ENCODE measurements around the gene ANP32B. TPM values are rescaled to one million over a fixed set of nuclear protein-coding genes. Genes with fewer than 3 reads are reported as not detected.
"Not testable (repeated sequence)": the region's sequence is repeated elsewhere in the genome, so short reads cannot be mapped to it uniquely, and the experiment has no call there.

The ANP32B gene
- total and polyA plus RNA-seq, 4 experiments from 2014 or later = 70.4 to 168 (median 128) TPM

DNA sequence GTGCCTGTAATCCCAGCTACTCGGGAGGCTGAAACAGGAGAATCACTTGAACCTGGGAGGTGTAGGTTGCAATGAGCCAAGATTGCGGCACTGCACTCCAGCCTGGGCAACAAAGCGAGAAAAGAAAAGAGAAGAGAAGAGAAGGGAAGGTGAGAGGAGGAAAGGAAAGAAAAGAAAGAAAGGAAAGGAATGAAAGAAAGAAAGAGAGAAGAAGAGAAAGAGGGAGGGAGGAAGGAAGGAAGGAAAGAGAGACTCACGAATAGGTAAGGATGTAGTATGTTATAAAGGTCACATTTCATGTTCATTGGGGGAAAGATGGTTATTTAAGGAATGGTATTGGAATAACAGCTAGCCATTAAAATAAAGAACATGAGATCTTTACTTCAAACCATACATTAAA lies 10.4 kb upstream of the ANP32B start:
- intact Hi-C loops (cut with micrococcal nuclease) = no loop called here
- no peak overlapping the region for H3K4me3 Mint-ChIP-seq

DNA sequence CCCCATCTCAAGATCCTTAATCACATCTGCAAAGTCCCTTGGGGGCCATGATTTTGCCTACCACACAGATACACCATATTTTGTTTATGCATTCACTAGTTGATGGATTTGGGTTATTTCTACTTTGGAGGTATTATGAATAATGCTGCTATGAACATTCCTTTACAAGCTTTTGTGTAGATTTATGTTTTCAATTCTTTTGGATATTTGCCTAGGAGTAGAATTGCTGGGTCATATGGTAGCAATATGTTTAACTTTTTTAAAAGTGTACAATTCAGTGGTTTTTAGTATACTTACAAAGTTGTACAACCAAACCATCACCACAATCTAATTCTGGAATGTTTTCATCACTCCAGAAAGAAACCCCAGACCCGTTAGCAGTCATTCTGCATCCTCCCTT lies 7.8 kb upstream of the ANP32B start:
- CTCF ChIA-PET (ENCODE audit: partially characterized antibody) = no interaction called here
- no peak overlapping the region for H3K27ac Mint-ChIP-seq

More for the DNA sequence above, 10.4 kb upstream of the ANP32B start:
- H3K4me1 Mint-ChIP-seq = peaks cover 0 to 1% (median 0%) of the 10 kb centered on the region in 4 donors
- H3K27me3 Mint-ChIP-seq = peaks cover 5 to 7% of the 10 kb centered on the region in 2 donors
- peaks cover 0 to 3% of the 10 kb centered on the region in 2 donors for H3K36me3 Mint-ChIP-seq
- POLR2A ChIA-PET (ENCODE audit: partially characterized antibody) = interaction anchor here (1.3 kb wide), 1 partner anchor 10 kb away, joined by 8 read pairs; the partner anchor contains the start of gene ANP32B
- H3K9me3 Mint-ChIP-seq = peaks cover 0 to 4% (median 0%) of the 10 kb centered on the region in 8 donors
- H3K27ac Mint-ChIP-seq = peak overlapping the region in 1 of 7 donors; percentile 27
- H3K36me3 ChIP-seq (ENCODE audit: insufficient read depth, low read length) = no peaks in the 10 kb centered on the region
- CTCF ChIA-PET (ENCODE audit: partially characterized antibody) = interaction anchor here (0.7 to 1.7 kb wide), 4 partner anchors 10 to 49 kb away, joined by 3 to 6 read pairs (median 4); partner anchors contain the start of gene ANP32B
- no peaks in the 10 kb centered on the region for H3K27me3 ChIP-seq (ENCODE audit: insufficient read depth, low read length)
- no peaks in the 10 kb centered on the region for H3K9me3 ChIP-seq (ENCODE audit: control insufficient read depth in 1 of 2, low read length in 2 of 2)
- H3K4me3 ChIP-seq (ENCODE audit: low read length in 2 of 2) = no peak overlapping the region
- no peak for DNase-seq
- H3K4me1 ChIP-seq (ENCODE audit: insufficient read depth, low read length) = no peaks in the 10 kb centered on the region
- H3K27ac ChIP-seq (ENCODE audit: low read depth, low read length) = no peak overlapping the region

DNA sequence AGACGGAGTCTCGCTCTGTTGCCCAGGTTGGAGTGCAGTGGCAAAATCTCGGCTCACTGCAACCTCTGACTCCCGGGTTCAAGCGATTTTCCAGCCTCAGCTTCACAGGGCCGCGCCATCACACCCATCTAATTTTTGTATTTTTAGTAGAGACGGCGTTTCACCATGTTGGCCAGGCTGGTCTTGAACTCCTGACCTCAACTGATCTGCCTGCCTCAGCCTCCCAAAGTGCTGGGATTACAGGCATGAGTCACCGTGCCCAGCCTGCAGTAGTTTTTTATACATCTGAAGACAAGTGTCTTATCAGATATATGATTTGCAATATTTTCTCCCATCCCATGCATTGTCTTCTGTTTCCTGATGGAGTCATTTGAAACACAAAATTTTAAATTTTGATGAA lies 6.5 kb upstream of the ANP32B start:
- H3K27me3 ChIP-seq (ENCODE audit: insufficient read depth, low read length); H3K9me3 Mint-ChIP-seq; POLR2A ChIA-PET (ENCODE audit: partially characterized antibody); H3K4me1 ChIP-seq (ENCODE audit: insufficient read depth, low read length); CTCF ChIA-PET (ENCODE audit: partially characterized antibody); DNase-seq; intact Hi-C loops (cut with micrococcal nuclease); H3K27ac ChIP-seq (ENCODE audit: low read depth, low read length); H3K4me3 Mint-ChIP-seq; H3K27ac Mint-ChIP-seq; H3K4me3 ChIP-seq (ENCODE audit: low read length in 2 of 2); H3K27me3 Mint-ChIP-seq; H3K36me3 ChIP-seq (ENCODE audit: insufficient read depth, low read length); H3K36me3 Mint-ChIP-seq; H3K9me3 ChIP-seq (ENCODE audit: control insufficient read depth in 1 of 2, low read length in 2 of 2): not testable (repeated sequence)
- peaks cover 0 to 10% (median 5%) of the 10 kb centered on the region in 4 donors for H3K4me1 Mint-ChIP-seq

More for the DNA sequence above, 7.8 kb upstream of the ANP32B start:
- Histone ChIP-seq H3K4me1 (ENCODE audit: insufficient read depth, low read length) (no peaks in the 10 kb centered on the region), H3K36me3 (ENCODE audit: insufficient read depth, low read length) (no peaks in the 10 kb centered on the region), H3K27me3 (ENCODE audit: insufficient read depth, low read length) (no peaks in the 10 kb centered on the region), H3K9me3 (ENCODE audit: control insufficient read depth in 1 of 2, low read length in 2 of 2) (no peaks in the 10 kb centered on the region), H3K27ac (ENCODE audit: low read depth, low read length) (no peak overlapping the region), H3K4me3 (ENCODE audit: low read length in 2 of 2) (no peak overlapping the region)
- Mint-ChIP-seq H3K27me3 (peaks cover 3 to 5% of the 10 kb centered on the region in 2 donors), H3K9me3 (peaks cover 0 to 4% (median 0%) of the 10 kb centered on the region in 8 donors), H3K4me1 (peaks cover 0 to 5% (median 4%) of the 10 kb centered on the region in 4 donors), H3K36me3 (peaks cover 0 to 3% of the 10 kb centered on the region in 2 donors), H3K4me3 (peak overlapping the region in 1 of 8 donors; percentile 41)
- intact Hi-C loops (cut with micrococcal nuclease) = no loop called here
- POLR2A ChIA-PET (ENCODE audit: partially characterized antibody) = no interaction called here
- DNase-seq = no peak

DNA sequence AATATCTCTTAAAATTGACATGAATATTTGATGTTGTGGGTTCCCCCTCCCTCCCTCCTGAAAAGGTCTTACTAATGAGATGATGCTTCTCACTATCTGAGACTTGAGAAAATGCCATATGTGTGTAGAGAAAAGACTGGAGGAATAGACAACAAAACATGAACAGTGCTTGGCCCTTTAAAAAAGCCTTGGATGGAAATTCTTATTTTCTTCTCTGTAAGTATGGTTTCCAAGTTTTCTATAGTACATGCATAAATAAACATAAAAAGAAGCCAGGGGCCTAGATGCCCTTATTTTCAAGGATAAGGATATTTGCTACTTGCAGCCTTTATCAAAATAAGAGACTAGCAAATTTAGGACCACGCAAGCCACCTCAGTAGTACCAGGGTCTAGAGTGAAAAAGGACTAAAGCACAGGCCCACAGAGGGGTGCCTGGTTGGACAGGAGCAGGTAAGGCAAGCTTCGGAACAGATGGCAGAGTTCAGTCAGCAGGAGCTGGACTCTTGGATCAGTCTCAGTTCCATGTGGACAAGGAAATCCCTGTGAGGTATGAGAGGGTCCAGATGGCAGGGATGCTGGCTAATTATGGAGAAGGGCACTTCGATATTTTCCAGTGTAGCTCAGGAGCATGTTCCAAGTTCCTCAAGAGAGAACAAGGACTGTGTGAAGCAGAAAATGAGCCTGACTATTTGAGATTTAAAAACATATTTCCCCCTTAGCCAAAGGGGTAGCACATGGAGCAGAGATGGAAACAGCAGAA lies 4.6 kb upstream of the ANP32B start:
- H3K36me3 Mint-ChIP-seq = peaks cover 0 to 3% of the 10 kb centered on the region in 2 donors
- ChIA-PET POLR2A (ENCODE audit: partially characterized antibody) (no interaction called here), CTCF (ENCODE audit: partially characterized antibody) (interaction anchor here (1.0 kb wide), 1 partner anchor 263 kb away, joined by 3 read pairs; no protein-coding TSS in a partner anchor)
- H3K27ac Mint-ChIP-seq = no peak overlapping the region
- intact Hi-C loops (cut with micrococcal nuclease) = no loop called here
- no peak for DNase-seq
- Histone ChIP-seq H3K9me3 (ENCODE audit: control insufficient read depth in 1 of 2, low read length in 2 of 2) (no peaks in the 10 kb centered on the region), H3K4me3 (ENCODE audit: low read length in 2 of 2) (no peak overlapping the region), H3K36me3 (ENCODE audit: insufficient read depth, low read length) (no peaks in the 10 kb centered on the region), H3K27me3 (ENCODE audit: insufficient read depth, low read length) (no peaks in the 10 kb centered on the region), H3K27ac (ENCODE audit: low read depth, low read length) (no peak overlapping the region), H3K4me1 (ENCODE audit: insufficient read depth, low read length) (peaks cover 8% of the 10 kb centered on the region)
- H3K4me1 Mint-ChIP-seq = peaks cover 2 to 22% (median 11%) of the 10 kb centered on the region in 4 donors
- peaks cover 0 to 1% of the 10 kb centered on the region in 2 donors for H3K27me3 Mint-ChIP-seq
- no peak overlapping the region for H3K4me3 Mint-ChIP-seq
- H3K9me3 Mint-ChIP-seq = peaks cover 0 to 4% (median 0%) of the 10 kb centered on the region in 8 donors

- Mint-ChIP-seq H3K27ac (peak overlapping the region in 1 of 7 donors; percentile 19), H3K36me3 (peaks cover 0 to 3% of the 10 kb centered on the region in 2 donors), H3K27me3 (peaks cover 0 to 1% of the 10 kb centered on the region in 2 donors), H3K9me3 (peaks cover 0 to 4% (median 0%) of the 10 kb centered on the region in 8 donors), H3K4me1 (peaks cover 2 to 22% (median 10%) of the 10 kb centered on the region in 4 donors), H3K4me3 (no peak overlapping the region)
- H3K4me1 ChIP-seq (ENCODE audit: insufficient read depth, low read length) = peaks cover 8% of the 10 kb centered on the region
- no peaks in the 10 kb centered on the region for H3K27me3 ChIP-seq (ENCODE audit: insufficient read depth, low read length)
- no peaks in the 10 kb centered on the region for H3K36me3 ChIP-seq (ENCODE audit: insufficient read depth, low read length)
- no peaks in the 10 kb centered on the region for H3K9me3 ChIP-seq (ENCODE audit: control insufficient read depth in 1 of 2, low read length in 2 of 2)
- H3K4me3 ChIP-seq (ENCODE audit: low read length in 2 of 2) = no peak overlapping the region
- CTCF ChIA-PET (ENCODE audit: partially characterized antibody) = interaction anchor here (1.0 to 5.6 kb wide), 5 partner anchors 26 to 262 kb away, joined by 3 to 61 read pairs (median 5); partner anchors contain the start of gene TRMO
- no peak overlapping the region for H3K27ac ChIP-seq (ENCODE audit: low read depth, low read length)
- intact Hi-C loops (cut with micrococcal nuclease) = loop anchor here (5.0 to 10.0 kb wide), 2 partner anchors 122 to 285 kb away; partner anchors contain the start of gene XPA
- POLR2A ChIA-PET (ENCODE audit: partially characterized antibody) = interaction anchor here (1.0 to 6.3 kb wide), 3 partner anchors 9 to 76 kb away, joined by 3 to 55 read pairs (median 4); no protein-coding TSS in a partner anchor
- DNase-seq = no peak
Observed at GRCh38 chr9:97979788-97980478, 3.2 kb upstream of the ANP32B start.

- H3K27ac ChIP-seq (ENCODE audit: low read depth, low read length) = no peak overlapping the region
- H3K4me1 Mint-ChIP-seq = peaks cover 2 to 24% (median 12%) of the 10 kb centered on the region in 4 donors
- H3K27ac Mint-ChIP-seq = peak overlapping the region in 1 of 7 donors; percentile 42
Observed at GRCh38 chr9:97980479-97980803, 2.7 kb upstream of the ANP32B start.

More at GRCh38 chr9:97980479-97980803, 2.7 kb upstream of the ANP32B start:
- Mint-ChIP-seq H3K9me3 (no peaks in the 10 kb centered on the region), H3K36me3 (peaks cover 0 to 2% of the 10 kb centered on the region in 2 donors), H3K27me3 (no peaks in the 10 kb centered on the region), H3K4me3 (no peak overlapping the region)
- DNase-seq = no peak
- Histone ChIP-seq H3K9me3 (ENCODE audit: control insufficient read depth in 1 of 2, low read length in 2 of 2) (no peaks in the 10 kb centered on the region), H3K27me3 (ENCODE audit: insufficient read depth, low read length) (no peaks in the 10 kb centered on the region), H3K4me1 (ENCODE audit: insufficient read depth, low read length) (peaks cover 12% of the 10 kb centered on the region), H3K36me3 (ENCODE audit: insufficient read depth, low read length) (no peaks in the 10 kb centered on the region), H3K4me3 (ENCODE audit: low read length in 2 of 2) (no peak overlapping the region)
- intact Hi-C loops (cut with micrococcal nuclease) = loop anchor here (5.0 to 10.0 kb wide), 2 partner anchors 122 to 286 kb away; partner anchors contain the start of gene XPA
- POLR2A ChIA-PET (ENCODE audit: partially characterized antibody) = interaction anchor here (1.0 to 6.3 kb wide), 3 partner anchors 10 to 77 kb away, joined by 3 to 55 read pairs (median 4); no protein-coding TSS in a partner anchor
- CTCF ChIA-PET (ENCODE audit: partially characterized antibody) = interaction anchor here (1.4 to 5.6 kb wide), 4 partner anchors 26 to 58 kb away, joined by 5 to 61 read pairs (median 6); partner anchors contain the start of gene TRMO
